HG02943 (cell line): ENCODE measurements around the gene HTT.
"Not testable (repeated sequence)": the region's sequence is repeated elsewhere in the genome, so short reads cannot be mapped to it uniquely, and the experiment has no call there.

Source experiments
- ATAC-seq: cut with Tn5 transposase; IDR thresholded peaks from one replicate; pipeline ENCODE4 v1.9.1; 2021; ENCODE audit warnings: mild to moderate bottlenecking, low read depth, moderate library complexity; ENCODE audit not compliant: unreplicated experiment

The HTT gene

DNA sequence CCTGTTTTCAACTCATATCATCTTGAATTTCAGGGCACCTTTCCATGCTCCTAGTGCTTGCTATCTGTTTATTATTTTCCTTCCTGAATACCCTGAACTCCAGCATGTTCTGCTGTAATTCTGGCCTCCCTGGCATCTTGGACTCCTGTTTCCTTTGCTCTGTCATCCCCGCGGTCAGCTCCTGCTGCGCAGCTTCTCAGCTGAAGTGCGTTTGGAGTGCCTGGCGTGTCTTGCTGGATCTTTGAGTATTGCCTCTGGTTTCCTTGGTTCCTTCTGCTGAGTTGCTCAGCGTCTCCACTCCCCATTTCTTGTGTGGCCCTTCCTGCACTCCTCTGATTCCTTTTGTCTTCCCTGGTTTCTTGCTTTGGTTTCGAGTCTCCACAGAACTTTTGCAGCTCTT is 84.4 kb downstream of the HTT start:
- no peak for ATAC-seq

DNA sequence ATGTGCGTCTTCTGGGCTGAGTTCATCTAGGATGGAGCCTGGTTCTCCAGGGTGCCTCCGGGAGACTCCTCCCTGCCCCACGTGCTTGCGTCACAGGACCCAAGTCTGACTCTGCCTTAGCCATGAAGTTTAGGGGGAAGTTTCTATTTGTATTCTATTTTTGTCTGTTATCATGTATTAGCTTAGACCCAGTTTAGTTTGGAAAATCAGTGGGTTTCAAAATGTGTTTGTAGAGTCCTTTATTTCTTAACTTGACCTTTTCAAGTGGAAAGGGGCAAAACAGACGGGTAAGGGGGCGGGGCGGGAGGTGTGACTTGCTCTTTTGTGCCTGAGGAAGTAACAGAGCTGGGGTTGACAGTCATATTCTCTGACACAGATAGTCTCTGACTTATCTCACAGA is 86.0 kb downstream of the HTT start:
- no peak for ATAC-seq

DNA sequence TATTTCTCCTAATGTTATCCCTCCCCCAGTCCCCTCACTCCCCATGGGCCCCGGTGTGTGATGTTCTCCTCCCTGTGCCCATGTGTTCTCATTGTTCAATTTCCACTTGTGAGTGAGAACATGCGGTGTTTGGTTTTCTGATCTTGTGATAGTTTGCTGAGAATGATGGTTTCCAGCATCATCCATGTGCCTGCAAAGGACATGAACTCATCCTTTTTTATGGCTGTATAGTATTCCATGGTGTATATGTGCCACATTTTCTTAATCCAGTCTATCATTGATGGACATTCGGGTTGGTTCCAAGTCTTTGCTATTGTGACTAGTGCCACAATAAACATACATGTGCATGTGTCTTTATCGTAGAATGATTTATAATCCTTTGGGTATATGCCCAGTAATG is 86.6 kb downstream of the HTT start:
- not testable (repeated sequence) for ATAC-seq

DNA sequence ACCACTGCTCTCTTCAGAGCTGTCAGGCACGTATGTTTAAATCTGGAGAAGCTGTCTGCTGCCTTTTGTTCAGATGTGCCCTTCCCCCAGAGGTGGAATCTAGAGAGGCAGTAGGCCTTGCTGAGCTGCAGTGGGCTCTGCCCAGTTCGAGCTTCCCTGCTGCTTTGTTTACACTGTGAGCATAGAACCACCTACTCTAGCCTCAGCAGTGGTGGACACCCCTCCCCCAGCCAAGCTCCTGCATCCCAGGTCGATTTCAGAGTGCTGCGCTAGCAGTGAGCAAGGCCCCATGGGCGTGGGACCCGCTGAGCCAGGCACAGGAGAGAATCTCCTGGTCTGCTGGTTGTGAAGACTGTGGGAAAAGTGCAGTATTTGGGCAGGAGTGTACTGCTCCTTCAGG is 92.0 kb downstream of the HTT start:
- ATAC-seq = not testable (repeated sequence)

DNA sequence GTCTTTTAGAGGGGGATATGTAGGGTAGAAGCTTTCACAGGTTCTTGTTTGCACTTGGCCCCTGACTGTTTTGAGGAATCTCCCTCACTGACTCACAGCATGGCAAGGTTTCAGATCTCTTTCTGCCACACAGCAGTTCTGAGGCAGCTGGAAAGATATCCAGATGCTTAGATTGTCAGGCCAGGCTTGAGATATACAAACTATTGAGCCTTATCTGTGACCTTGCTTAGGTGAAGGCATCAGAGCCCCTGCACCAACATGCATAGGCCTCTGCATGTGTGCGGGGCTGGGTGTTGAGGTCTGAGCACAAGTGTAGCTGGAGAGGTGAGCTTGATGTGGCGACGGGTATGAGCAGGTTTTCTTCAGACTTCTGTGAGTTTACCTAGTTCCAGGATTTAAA is 93.5 kb downstream of the HTT start:
- no peak for ATAC-seq

DNA sequence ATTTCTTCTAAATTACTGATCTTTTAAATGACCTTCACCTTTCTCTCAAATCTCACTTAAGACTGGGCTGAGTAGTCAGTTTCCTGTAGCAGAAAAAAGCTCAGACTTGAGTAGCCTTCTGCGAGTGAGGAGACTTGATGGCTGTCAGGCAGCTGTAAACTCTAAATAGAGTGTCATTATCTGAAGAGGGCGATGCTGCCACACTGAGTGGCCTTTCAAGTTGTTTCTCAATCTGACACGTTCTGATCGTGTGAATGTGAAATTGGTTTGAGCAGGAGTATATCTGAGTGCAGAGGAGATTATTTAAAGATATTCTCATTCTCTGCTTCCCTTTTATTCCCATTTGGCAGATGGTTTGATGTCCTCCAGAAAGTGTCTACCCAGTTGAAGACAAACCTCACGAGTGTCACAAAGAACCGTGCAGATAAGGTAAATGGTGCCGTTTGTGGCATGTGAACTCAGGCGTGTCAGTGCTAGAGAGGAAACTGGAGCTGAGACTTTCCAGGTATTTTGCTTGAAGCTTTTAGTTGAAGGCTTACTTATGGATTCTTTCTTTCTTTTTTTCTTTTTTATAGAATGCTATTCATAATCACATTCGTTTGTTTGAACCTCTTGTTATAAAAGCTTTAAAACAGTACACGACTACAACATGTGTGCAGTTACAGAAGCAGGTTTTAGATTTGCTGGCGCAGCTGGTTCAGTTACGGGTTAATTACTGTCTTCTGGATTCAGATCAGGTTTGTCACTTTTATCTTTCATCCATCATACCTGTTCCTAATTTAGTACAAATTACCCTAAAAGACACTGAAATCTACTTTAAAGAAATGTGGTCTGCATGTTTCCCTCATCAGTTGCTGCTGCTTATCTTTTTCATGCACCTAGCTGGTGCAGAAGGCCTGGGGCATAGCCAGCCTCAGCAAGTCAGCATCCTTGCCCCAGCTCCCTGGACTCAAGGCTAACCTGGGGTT is 100.2 kb downstream of the HTT start:
- no peak for ATAC-seq

DNA sequence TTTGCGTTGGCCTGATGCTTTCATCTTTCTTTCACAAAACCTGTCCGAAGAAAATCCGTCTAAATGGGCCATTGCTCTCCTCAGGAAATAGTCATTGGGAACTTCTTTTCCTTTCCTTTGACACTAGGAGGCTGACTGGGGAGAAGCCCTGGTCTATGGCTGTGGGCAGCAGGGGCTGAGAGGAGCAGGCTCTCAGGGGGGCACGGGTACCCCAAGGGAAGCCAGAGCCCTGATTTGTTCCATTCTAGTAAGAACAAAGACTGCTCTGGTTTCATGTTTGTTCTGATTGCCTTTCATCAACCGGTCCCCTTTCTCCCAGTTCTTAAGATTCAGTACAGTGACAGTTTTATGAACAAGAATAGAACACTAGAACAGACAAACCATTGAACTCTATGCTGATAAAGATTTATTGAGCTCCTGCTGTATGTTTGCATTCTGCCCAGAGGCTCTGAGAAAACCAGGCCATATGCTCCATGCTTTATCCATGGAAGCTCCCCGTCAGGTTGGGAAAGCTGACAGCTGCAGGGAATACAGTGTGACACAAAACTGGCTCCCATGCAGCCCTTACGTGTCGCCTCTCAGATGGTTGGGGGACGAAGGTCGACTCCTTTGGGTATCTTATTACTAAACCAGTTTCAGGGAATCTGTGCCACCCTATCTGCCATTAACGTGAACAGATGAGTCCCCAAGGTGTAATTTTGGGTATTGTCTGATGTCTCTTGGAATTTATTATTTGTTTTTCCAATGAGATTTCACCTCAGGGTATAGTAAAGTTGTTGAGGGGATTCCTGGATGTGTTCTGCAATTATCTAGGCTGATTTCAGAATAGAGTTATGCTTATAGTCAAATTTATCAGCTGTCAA is 102.1 kb downstream of the HTT start:
- ATAC-seq = no peak

DNA sequence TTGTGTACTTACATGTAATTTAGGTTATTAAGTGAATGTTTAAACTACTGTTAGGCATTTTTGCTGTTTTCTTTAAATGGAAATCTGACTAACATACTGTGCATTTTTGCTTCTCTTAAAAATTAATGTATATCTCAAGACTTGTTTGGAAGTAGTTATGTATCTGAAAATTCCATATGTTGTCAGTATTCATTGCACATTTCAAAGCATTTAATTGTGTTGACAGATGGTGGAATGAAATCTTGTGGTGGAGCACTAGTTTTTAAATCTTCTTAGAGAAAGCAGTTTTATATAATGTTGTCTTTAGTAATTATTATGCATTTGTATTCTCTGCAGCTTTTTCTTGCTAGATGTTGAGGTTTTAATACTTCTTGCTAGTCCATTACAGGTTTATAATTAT is 102.9 kb downstream of the HTT start:
- ATAC-seq = no peak

DNA sequence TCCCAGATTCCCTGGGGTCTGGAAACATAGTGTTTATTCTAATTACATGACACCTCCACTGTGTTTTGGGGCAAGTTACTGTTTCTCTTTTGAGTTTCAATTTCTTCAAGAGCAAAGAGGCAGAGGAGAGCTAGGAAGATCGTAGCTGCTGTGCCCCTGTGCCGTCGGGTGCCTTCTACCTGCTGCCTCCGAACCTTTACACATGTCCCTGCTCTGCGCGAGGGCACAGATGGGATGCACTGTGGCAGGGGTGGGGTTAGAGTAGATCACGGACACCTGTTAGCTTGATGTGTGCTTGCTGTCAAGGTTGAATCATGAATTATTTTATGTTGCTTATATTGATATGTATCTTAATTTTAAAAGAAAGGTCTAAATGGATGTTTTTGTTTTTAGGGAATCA is 103.4 kb downstream of the HTT start:
- no peak for ATAC-seq

DNA sequence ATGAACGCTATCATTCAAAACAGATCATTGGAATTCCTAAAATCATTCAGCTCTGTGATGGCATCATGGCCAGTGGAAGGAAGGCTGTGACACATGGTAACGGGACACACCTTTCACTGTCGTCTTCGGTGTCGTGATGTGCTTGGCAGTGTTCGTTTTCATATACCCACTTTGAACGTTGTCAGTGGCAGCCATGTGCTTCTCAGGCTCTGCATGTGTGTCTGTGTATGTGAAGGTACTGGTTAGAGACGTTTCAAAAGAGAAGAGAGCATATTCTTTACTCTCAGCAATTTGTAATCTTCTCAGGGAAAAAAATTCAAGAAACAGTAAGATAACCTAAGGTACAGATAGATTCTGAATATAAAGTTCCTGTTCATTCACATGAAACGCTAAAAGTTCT is 103.9 kb downstream of the HTT start:
- ATAC-seq = no peak

DNA sequence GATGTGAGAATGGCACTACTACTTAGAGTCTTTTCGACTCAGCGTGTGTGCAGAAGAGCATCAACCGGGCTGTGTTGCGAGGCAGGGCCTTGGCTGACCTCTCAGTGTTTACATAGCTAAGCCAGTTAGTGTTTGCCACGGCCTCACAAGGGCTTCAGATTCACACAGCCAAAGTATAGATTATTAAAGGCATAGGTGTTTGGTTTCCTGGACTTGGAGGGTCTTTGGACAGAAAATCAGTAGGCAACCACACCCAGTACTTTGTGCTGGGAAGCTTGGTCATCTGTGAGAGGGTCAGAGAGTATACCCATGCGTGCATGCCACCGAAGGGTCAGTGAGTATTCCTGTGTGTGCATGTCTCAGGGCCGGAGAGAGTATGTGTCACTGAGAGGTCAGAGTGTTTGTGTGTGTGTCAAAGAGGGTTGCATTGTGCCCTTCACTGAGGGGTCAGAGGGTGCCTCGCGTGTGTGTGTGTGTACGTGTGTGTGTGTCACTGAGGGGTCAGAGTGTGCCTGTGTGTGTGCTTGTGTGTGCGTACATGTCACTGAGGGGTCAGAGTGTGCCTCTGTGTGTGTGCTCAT is 104.7 kb downstream of the HTT start:
- no peak for ATAC-seq

DNA sequence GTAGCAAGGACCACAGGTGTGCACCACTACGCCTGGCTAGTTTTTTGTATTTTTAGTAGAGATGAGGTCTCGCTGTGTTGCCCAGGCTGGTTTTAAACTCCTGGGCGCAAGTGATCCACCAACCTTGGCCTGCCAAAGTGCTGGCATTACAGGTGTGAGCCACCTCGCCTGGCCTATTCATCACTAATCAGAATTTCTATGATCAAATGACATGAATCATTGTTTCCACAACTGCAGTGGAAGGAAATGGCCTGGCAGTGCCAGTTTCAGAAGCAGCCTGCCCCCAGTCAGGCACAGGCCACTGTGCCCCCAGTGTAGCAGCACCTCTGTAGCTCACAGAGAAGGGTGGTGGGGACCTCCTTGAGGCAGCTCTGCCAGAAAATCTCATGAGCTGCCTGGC is 108.5 kb downstream of the HTT start:
- no peak for ATAC-seq

DNA sequence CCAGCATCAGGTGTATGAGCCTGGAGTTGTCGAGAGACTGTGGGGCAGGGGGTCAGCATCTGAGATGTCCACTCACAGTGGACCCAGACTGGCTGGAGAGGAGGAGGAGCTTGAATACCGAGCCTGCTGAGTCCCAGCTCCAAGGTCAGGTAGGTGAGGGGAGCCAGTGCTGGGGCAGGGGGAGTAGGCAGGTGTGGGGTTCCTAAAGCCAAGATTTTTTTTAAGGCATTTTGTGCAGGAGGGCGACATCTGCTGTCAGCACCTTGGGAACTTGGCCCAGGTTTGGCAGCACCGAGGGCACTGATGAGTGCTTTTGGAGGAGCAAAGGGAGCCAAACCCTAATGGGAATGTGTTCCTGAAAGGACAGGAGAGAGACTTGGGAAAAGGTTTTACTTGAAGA is 110.2 kb downstream of the HTT start:
- no peak for ATAC-seq

DNA sequence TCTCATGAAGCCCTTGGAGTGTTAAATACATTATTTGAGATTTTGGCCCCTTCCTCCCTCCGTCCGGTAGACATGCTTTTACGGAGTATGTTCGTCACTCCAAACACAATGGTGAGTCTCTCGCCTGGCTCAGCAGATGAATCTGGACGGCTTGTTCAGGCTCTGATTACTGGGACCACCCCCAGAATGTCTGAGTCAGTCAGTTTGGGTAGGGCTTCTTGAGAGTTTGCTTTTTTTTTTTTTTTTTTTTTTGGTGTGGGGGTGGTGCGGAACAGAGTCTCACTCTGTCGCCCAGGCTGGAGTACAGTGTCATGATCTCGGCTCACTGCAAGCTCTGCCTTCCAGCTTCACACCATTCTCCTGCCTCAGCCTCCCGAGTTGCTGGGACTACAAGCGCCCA is 112.1 kb downstream of the HTT start:
- no peak for ATAC-seq

DNA sequence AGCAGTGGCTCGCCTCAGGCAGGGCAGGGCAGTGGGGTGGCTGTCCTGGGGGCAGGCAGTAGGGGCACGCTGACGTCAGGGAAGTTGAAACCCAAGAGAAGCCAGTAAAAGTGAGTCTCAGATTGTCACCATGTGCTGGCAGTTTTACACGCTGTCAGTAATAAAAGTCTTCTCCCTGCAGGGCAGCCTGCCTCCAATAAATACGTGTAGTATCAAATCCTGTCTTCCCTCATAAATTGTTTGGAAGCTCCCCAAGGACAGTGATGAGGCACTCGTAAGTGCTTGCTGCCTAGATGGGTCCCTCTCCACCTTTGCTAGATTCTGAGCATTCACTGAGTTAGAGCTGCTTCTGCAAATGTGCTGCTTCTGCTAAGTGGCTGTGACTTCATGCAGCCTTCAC is 113.6 kb downstream of the HTT start:
- ATAC-seq = no peak

DNA sequence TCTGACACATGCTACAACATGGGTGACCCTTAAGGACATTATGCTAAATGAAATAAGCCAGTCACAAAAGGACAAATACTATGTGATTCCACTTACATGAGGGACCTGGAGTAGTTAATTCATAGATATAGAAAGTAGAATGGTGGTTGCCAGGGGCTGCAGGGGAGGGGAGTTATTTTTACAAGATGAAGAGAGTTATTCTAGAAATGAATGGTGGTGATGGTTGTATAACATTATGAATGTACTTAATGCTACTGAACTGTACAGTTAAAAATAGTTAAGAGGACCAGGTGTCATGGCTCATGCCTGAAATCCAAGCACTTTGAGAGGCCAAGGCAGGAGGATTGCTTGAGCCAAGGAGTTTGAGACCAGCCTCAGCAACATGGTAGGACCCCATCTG is 115.0 kb downstream of the HTT start:
- ATAC-seq = no peak

DNA sequence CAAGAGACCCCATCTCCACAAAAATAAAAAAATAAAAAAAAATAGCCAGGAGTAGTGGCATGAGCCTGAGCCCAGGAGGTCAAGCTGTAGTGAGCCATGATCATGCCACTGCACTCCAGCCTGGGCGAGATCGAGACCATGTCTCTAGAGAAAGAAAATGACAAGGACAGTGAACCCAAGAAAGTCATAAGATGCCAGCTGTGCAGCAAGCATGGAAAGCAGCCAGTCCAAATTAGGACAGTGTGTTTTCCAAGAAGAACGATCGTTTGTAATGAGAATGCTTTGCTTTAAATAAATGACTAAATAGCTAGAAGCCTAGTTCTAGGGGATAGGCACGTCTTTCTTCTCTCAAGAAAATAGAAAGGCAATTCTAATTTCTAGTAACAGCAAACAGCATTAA is 116.1 kb downstream of the HTT start:
- ATAC-seq = no peak

DNA sequence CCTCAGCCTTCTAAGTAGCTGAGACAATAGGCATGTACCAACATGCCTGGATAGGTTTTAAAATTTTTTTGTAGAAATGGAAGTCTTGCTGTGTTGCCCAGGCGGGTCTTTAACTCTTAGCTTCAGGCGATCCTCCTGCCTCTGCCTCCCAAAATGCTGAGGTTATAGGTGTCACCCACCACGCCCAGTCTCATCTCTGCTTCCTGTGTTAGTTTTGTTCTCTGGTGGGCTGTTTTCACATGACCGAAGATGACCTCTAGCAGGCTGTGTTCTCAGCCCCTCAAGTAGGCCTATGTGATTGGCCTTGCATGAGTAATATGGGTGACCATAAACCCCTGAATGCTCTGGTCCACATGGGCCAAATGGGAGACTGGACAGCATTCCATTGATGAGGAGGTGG is 117.7 kb downstream of the HTT start:
- no peak for ATAC-seq

DNA sequence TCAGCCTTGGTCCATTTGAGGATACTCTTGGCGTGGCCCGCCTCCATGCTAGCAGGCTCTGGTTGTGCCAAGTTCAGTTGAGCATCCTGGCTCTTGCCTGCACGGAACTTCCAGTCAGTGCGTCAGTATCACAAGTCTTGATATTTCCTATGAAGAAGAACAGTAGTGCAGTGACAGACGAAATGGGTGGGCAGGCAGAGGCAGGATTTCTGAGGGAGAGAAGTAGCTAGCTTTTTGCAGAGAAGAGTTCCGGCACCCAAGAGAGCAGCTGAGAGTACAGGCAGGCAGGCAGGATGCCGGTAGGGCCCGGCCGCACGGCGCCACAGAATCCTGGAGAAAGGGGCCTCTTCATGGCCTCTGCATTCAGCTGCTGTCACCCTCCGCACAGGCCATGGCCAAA is 118.3 kb downstream of the HTT start:
- no peak for ATAC-seq

DNA sequence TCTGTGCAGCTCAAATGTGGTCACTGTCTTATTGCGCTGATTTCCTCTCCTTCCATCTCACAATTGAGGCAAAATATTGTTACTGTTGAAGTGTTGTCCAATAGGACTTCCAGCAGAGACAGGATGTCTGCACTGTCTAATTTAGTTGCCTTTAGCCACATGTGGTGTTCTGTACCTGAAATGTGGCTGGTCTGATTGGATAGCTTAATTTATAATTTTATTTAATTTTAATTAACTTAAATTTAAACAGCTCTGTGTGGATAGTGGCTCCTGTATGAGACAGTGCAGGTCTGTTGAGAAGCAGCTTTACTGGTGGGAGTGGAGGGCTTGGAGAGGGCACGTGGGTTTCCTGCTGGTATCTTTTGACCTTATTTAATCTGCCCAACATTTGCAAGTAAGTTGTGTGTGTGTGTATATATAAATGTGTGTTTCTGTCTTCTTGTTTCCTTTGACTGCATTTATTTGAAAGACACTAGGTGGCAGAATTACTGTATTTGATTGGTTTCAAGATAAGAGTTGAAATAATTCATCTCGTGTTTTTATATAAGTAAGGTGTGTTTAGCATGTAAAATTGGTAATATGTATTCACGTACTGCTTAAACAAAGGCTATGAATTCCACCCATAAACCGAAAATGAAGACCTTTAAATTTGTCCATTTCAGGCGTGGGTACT is 119.2 kb downstream of the HTT start:
- ATAC-seq = no peak
